HEK293T (cell line): ENCODE measurements around the gene GPATCH4.

Experiments used
- CTCF ChIA-PET: fragments of 350-600 bp; formaldehyde crosslinking; extraction: SDS; loops from one replicate; lab custom pipeline; 2021; ENCODE audit warnings: antibody characterized with exemption, inconsistent platforms; lab: Yijun Ruan, JAX
- POLR2A ChIA-PET: fragments of 350-600 bp; formaldehyde crosslinking; extraction: SDS; loops from one replicate; lab custom pipeline; 2020; ENCODE audit warnings: antibody characterized with exemption, inconsistent platforms; lab: Yijun Ruan, JAX
- DNase-seq: peaks from one replicate; pipeline ENCODE4 v3.0.0; 2012; ENCODE audit warnings: mixed read lengths; ENCODE audit errors: extremely low spot score
- ARNT ChIP-seq: fragments of 450-650 bp; IDR thresholded peaks from 2 replicates; pipeline ENCODE4 v1.6.1; 2017; ENCODE audit warnings: mild to moderate bottlenecking
- BHLHE40 ChIP-seq: fragments of 450-650 bp; IDR thresholded peaks from 2 replicates; pipeline ENCODE4 v1.6.1; 2016; ENCODE audit warnings: mild to moderate bottlenecking, moderate library complexity, borderline replicate concordance
- CTBP1 ChIP-seq: fragments of 450-650 bp; IDR thresholded peaks from 2 replicates; pipeline ENCODE4 v1.6.1; 2016; ENCODE audit warnings: borderline replicate concordance
- ELF4 ChIP-seq: fragments of 450-650 bp; IDR thresholded peaks from 2 replicates; pipeline ENCODE4 v1.6.1; 2017; ENCODE audit warnings: antibody characterized with exemption
- FOXA1 ChIP-seq: fragments of 450-650 bp; IDR thresholded peaks from 2 replicates; pipeline ENCODE4 v1.6.1; 2016; ENCODE audit warnings: mild to moderate bottlenecking
- FOXK2 ChIP-seq: fragments of 450-650 bp; IDR thresholded peaks from 2 replicates; pipeline ENCODE4 v1.6.1; 2016; ENCODE audit warnings: mild to moderate bottlenecking
- FOXM1 ChIP-seq: fragments of 450-650 bp; IDR thresholded peaks from 2 replicates; pipeline ENCODE4 v1.6.1; 2017; ENCODE audit warnings: mild to moderate bottlenecking, borderline replicate concordance
- HDGF ChIP-seq: fragments of 450-650 bp; IDR thresholded peaks from 2 replicates; pipeline ENCODE4 v1.6.1; 2017; ENCODE audit warnings: antibody characterized with exemption, borderline replicate concordance
- L3MBTL2 ChIP-seq: fragments of 450-650 bp; conservative IDR thresholded peaks from 2 replicates; pipeline ENCODE4 v1.6.1; 2016; ENCODE audit warnings: mild to moderate bottlenecking
- LEF1 ChIP-seq: fragments of 450-650 bp; IDR thresholded peaks from 2 replicates; pipeline ENCODE4 v1.6.1; 2017; ENCODE audit warnings: mild to moderate bottlenecking, borderline replicate concordance
- NFRKB ChIP-seq: fragments of 450-650 bp; IDR thresholded peaks from 2 replicates; pipeline ENCODE4 v1.6.1; 2016; ENCODE audit warnings: mild to moderate bottlenecking, moderate library complexity
- PKNOX1 ChIP-seq: fragments of 450-650 bp; IDR thresholded peaks from 2 replicates; pipeline ENCODE4 v1.6.1; 2016
- SP1 ChIP-seq: fragments of 450-650 bp; IDR thresholded peaks from 2 replicates; pipeline ENCODE4 v1.6.1; 2017
- SUZ12 ChIP-seq: fragments of 450-650 bp; IDR thresholded peaks from 2 replicates; pipeline ENCODE4 v1.6.1; 2016; ENCODE audit warnings: mild to moderate bottlenecking
- TARDBP ChIP-seq: fragments of 450-650 bp; IDR thresholded peaks from 2 replicates; pipeline ENCODE4 v1.6.1; 2016
- ZNF384 ChIP-seq: fragments of 450-650 bp; IDR thresholded peaks from 2 replicates; pipeline ENCODE4 v1.6.1; 2016

Gene GPATCH4

GRCh38 chr1:156586892-156587477, 14.3 kb downstream of the GPATCH4 start:
- TF ChIP-seq LEF1 (no peak), ZNF384 (no peak), L3MBTL2 (no peak), CTBP1 (no peak), SP1 (no peak), ELF4 (no peak), HDGF (no peak), FOXM1 (no peak), BHLHE40 (no peak), TARDBP (no peak), SUZ12 (no peak)

GRCh38 chr1:156586323-156586722, 15.0 kb downstream of the GPATCH4 start:
- ChIA-PET CTCF (interaction anchor here (1.0 to 1.6 kb wide), 3 partner anchors 8 to 128 kb away, joined by 4 to 6 read pairs (median 4); no protein-coding TSS in a partner anchor), POLR2A (interaction anchor here (1.4 kb wide), 1 partner anchor 15 kb away, joined by 4 read pairs; no protein-coding TSS in a partner anchor)
- TF ChIP-seq HDGF (no peak), TARDBP (no peak), SP1 (no peak), ARNT (no peak)
- no peak for DNase-seq

More at GRCh38 chr1:156586892-156587477, 14.3 kb downstream of the GPATCH4 start:
- CTCF ChIA-PET, result interaction anchor here (0.7 to 1.6 kb wide), 4 partner anchors 9 to 129 kb away, joined by 3 to 6 read pairs (median 4); partner anchors contain the start of gene HAPLN2
- POLR2A ChIA-PET, result interaction anchor here (1.4 kb wide), 1 partner anchor 15 kb away, joined by 4 read pairs; no protein-coding TSS in a partner anchor
- DNase-seq, result no peak

GRCh38 chr1:156584813-156585212, 16.5 kb downstream of the GPATCH4 start:
- ChIA-PET CTCF (interaction anchor here (1.0 to 1.4 kb wide), 3 partner anchors 18 to 24 kb away, joined by 4 to 7 read pairs (median 5); partner anchors contain the start of gene GPATCH4), POLR2A (no interaction called here)
- no peak for TF ChIP-seq L3MBTL2
- no peak for TF ChIP-seq CTBP1
- no peak for TF ChIP-seq HDGF
- TF ChIP-seq ELF4, result no peak
- TF ChIP-seq FOXA1, result no peak
- no peak for TF ChIP-seq NFRKB
- TF ChIP-seq PKNOX1, result no peak
- TF ChIP-seq BHLHE40, result no peak
- no peak for TF ChIP-seq LEF1
- no peak for TF ChIP-seq FOXM1
- no peak for TF ChIP-seq ZNF384
- no peak for TF ChIP-seq SP1
- no peak for TF ChIP-seq TARDBP
- TF ChIP-seq ARNT, result no peak
- no peak for TF ChIP-seq SUZ12
- no peak for TF ChIP-seq FOXK2
- DNase-seq, result peak; percentile 45

GRCh38 chr1:156583821-156584622, 17.3 kb downstream of the GPATCH4 start:
- TF ChIP-seq HDGF (peak; percentile 74; the same call in 1 of the 2 replicates), LEF1 (no peak), SP1 (no peak)
- ChIA-PET CTCF (interaction anchor here (1.0 kb wide), 1 partner anchor 21 kb away, joined by 4 read pairs; no protein-coding TSS in a partner anchor), POLR2A (no interaction called here)
- peak; percentile 85 for DNase-seq

GRCh38 chr1:156582388-156583017, 18.8 kb downstream of the GPATCH4 start:
- DNase-seq, result no peak
- CTCF ChIA-PET, result interaction anchor here (0.5 to 0.8 kb wide), 2 partner anchors 29 to 33 kb away, joined by 3 read pairs; no protein-coding TSS in a partner anchor
- TF ChIP-seq HDGF (no peak), NFRKB (no peak), FOXA1 (no peak), TARDBP (no peak), PKNOX1 (no peak), CTBP1 (no peak), ELF4 (no peak), FOXK2 (no peak)
- POLR2A ChIA-PET, result interaction anchor here (1.0 to 3.7 kb wide), 2 partner anchors 9 to 12 kb away, joined by 3 to 23 read pairs; partner anchors contain the start of gene NAXE

GRCh38 chr1:156581661-156582387, 19.5 kb downstream of the GPATCH4 start:
- no peak for DNase-seq
- ChIA-PET CTCF (interaction anchor here (0.8 kb wide), 2 partner anchors 34 to 57 kb away, joined by 3 read pairs; no protein-coding TSS in a partner anchor), POLR2A (interaction anchor here (1.0 to 3.7 kb wide), 4 partner anchors 10 to 124 kb away, joined by 3 to 23 read pairs (median 3); partner anchors contain the start of gene NAXE)
- no peak for TF ChIP-seq CTBP1
- no peak for TF ChIP-seq FOXA1
- no peak for TF ChIP-seq FOXM1
- TF ChIP-seq BHLHE40, result no peak
- TF ChIP-seq PKNOX1, result no peak
- TF ChIP-seq LEF1, result no peak
- no peak for TF ChIP-seq SP1
- TF ChIP-seq FOXK2, result no peak
- TF ChIP-seq NFRKB, result no peak
- TF ChIP-seq TARDBP, result no peak
- TF ChIP-seq L3MBTL2, result no peak
- TF ChIP-seq ELF4, result no peak
- no peak for TF ChIP-seq ZNF384
- TF ChIP-seq ARNT, result no peak
- TF ChIP-seq HDGF, result no peak
- TF ChIP-seq SUZ12, result no peak
